ENCODE data around the gene MAMDC4.
"Not testable (repeated sequence)": the region's sequence is repeated elsewhere in the genome, so short reads cannot be mapped to it uniquely, and the experiment has no call there.

The MAMDC4 gene

GRCh38 chr9:136851941-136852663 is at the start of gene MAMDC4:
TSS of gene MAMDC4 (plus strand) at chr9:136852346. CDS start at chr9:136852417, 71 bp downstream.
- no peak for DNase-seq (ENCODE audit: extremely low read depth in 1 of 2, low read depth in 1 of 2)

- DNase-seq (ENCODE audit: extremely low read depth in 1 of 2, low read depth in 1 of 2) = not testable (repeated sequence)
Observed at GRCh38 chr9:136803009-136803550, 49.1 kb upstream of the MAMDC4 start.

GRCh38 chr9:136803551-136804508 is 48.3 kb upstream of the MAMDC4 start:
- DNase-seq (ENCODE audit: extremely low read depth in 1 of 2, low read depth in 1 of 2) = no peak

GRCh38 chr9:136804509-136805206 is 47.5 kb upstream of the MAMDC4 start:
- DNase-seq (ENCODE audit: extremely low read depth in 1 of 2, low read depth in 1 of 2) = no peak

- DNase-seq (ENCODE audit: extremely low read depth in 1 of 2, low read depth in 1 of 2) = no peak
Observed at GRCh38 chr9:136805207-136805740, 46.9 kb upstream of the MAMDC4 start.

GRCh38 chr9:136806067-136806466 is 46.1 kb upstream of the MAMDC4 start:
- DNase-seq (ENCODE audit: extremely low read depth in 1 of 2, low read depth in 1 of 2) = no peak

GRCh38 chr9:136806631-136807201 is 45.4 kb upstream of the MAMDC4 start:
- DNase-seq (ENCODE audit: extremely low read depth in 1 of 2, low read depth in 1 of 2) = no peak

GRCh38 chr9:136807281-136808074 is 44.7 kb upstream of the MAMDC4 start, which contains the start of gene RABL6:
TSS of gene RABL6 (plus strand) at chr9:136807948. CDS start at chr9:136808197, 249 bp downstream.
- DNase-seq (ENCODE audit: extremely low read depth in 1 of 2, low read depth in 1 of 2) = peak; percentile 42 to 71

- DNase-seq (ENCODE audit: extremely low read depth in 1 of 2, low read depth in 1 of 2) = peak in 1 of 2 donors; percentile 40
Observed at GRCh38 chr9:136808075-136808805, 43.9 kb upstream of the MAMDC4 start.

GRCh38 chr9:136808806-136809158 is 43.4 kb upstream of the MAMDC4 start:
- no peak for DNase-seq (ENCODE audit: extremely low read depth in 1 of 2, low read depth in 1 of 2)

- DNase-seq (ENCODE audit: extremely low read depth in 1 of 2, low read depth in 1 of 2) = no peak
Observed at GRCh38 chr9:136814725-136815421, 37.3 kb upstream of the MAMDC4 start.

GRCh38 chr9:136815422-136815782 is 36.7 kb upstream of the MAMDC4 start:
- DNase-seq (ENCODE audit: extremely low read depth in 1 of 2, low read depth in 1 of 2) = no peak

- DNase-seq (ENCODE audit: extremely low read depth in 1 of 2, low read depth in 1 of 2) = no peak
Observed at GRCh38 chr9:136820971-136821825, 30.9 kb upstream of the MAMDC4 start.

- no peak for DNase-seq (ENCODE audit: extremely low read depth in 1 of 2, low read depth in 1 of 2)
Observed at GRCh38 chr9:136821826-136822544, 30.2 kb upstream of the MAMDC4 start.

- no peak for DNase-seq (ENCODE audit: extremely low read depth in 1 of 2, low read depth in 1 of 2)
Observed at GRCh38 chr9:136823136-136824046, 28.8 kb upstream of the MAMDC4 start.
